ENCODE data around the gene FAM180A. TPM values are rescaled to one million over a fixed set of nuclear protein-coding genes. Genes with fewer than 3 reads are reported as not detected.

The FAM180A gene
- total and polyA plus RNA-seq, 2 experiments from 2014 or later, result not detected

- no peak overlapping the region for H3K27ac ChIP-seq
- no peaks in the 10 kb centered on the region for H3K36me3 ChIP-seq
- TF ChIP-seq, protein P1, sequence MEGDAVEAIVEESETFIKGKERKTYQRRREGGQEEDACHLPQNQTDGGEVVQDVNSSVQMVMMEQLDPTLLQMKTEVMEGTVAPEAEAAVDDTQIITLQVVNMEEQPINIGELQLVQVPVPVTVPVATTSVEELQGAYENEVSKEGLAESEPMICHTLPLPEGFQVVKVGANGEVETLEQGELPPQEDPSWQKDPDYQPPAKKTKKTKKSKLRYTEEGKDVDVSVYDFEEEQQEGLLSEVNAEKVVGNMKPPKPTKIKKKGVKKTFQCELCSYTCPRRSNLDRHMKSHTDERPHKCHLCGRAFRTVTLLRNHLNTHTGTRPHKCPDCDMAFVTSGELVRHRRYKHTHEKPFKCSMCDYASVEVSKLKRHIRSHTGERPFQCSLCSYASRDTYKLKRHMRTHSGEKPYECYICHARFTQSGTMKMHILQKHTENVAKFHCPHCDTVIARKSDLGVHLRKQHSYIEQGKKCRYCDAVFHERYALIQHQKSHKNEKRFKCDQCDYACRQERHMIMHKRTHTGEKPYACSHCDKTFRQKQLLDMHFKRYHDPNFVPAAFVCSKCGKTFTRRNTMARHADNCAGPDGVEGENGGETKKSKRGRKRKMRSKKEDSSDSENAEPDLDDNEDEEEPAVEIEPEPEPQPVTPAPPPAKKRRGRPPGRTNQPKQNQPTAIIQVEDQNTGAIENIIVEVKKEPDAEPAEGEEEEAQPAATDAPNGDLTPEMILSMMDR (IDR thresholded peaks at IDR 0.05; ENCODE audit: low read depth, low read length), result no peak
- no peak for DNase-seq (ENCODE audit: low read depth in 1 of 2, low spot score in 1 of 2)
- H3K9me3 ChIP-seq (ENCODE audit: low read depth), result no peaks in the 10 kb centered on the region
- H3K27me3 ChIP-seq, result no peaks in the 10 kb centered on the region
- peaks cover 21% of the 10 kb centered on the region for H3K4me1 ChIP-seq (ENCODE audit: low read depth)
- H3K4me3 ChIP-seq, result no peak overlapping the region
Measured at GRCh38 chr7:135713836-135714470, 34.7 kb downstream of the FAM180A start.

DNA sequence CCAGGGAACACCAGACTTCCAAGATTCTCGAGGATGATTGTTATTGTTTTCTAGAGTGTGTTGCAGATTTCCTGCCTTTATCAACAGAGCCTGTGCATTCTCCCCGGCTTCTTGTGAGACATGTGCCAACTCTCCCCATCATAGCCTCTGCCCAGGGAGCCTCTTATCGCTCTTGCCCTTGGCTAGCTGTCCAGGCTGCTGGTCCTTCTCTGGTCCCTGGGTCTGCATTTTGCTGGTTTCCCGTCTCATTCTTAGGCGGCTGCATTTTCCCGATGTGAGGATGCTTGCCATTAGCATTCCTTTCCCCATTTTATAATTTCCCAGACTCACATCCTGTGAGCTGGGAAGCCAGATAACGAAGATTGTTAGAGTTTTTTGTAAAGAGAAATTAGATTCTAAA lies 35.8 kb downstream of the FAM180A start:
- Histone ChIP-seq H3K27me3 (no peaks in the 10 kb centered on the region), H3K9me3 (ENCODE audit: low read depth) (no peaks in the 10 kb centered on the region), H3K36me3 (no peaks in the 10 kb centered on the region), H3K4me1 (ENCODE audit: low read depth) (peaks cover 11% of the 10 kb centered on the region), H3K4me3 (no peak overlapping the region), H3K27ac (no peak overlapping the region)
- TF ChIP-seq, protein P1 (IDR thresholded peaks at IDR 0.05; ENCODE audit: low read depth, low read length), result no peak
- peak in 1 of 2 donors; percentile 37 for DNase-seq (ENCODE audit: low read depth in 1 of 2, low spot score in 1 of 2)

GRCh38 chr7:135712182-135712782 lies 36.3 kb downstream of the FAM180A start:
- Histone ChIP-seq H3K9me3 (ENCODE audit: low read depth) (no peaks in the 10 kb centered on the region), H3K27ac (no peak overlapping the region), H3K4me1 (ENCODE audit: low read depth) (peaks cover 5% of the 10 kb centered on the region), H3K4me3 (no peak overlapping the region), H3K27me3 (no peaks in the 10 kb centered on the region), H3K36me3 (no peaks in the 10 kb centered on the region)
- TF ChIP-seq, protein P1 (IDR thresholded peaks at IDR 0.05; ENCODE audit: low read depth, low read length), result peak; percentile 8
- DNase-seq (ENCODE audit: low read depth in 1 of 2, low spot score in 1 of 2), result no peak

DNA sequence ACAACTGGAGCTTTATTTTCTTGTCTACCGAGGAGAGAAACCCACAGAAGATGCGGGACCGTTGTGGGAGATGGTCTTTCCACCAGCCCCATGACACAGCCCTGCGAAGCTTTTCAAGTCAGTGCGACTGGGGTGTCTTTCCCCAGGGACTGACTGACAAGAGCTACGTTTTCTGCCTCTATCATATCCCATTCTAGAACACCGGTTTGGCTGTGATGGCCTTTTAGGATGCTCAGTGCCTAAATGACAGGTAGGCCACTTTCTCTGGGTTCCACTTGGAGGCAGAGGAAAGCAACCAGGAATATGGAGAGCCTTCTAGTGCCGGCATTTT lies 37.5 kb downstream of the FAM180A start:
- Histone ChIP-seq H3K4me1 (ENCODE audit: low read depth) (no peaks in the 10 kb centered on the region), H3K27me3 (no peaks in the 10 kb centered on the region), H3K27ac (no peak overlapping the region), H3K36me3 (no peaks in the 10 kb centered on the region), H3K4me3 (no peak overlapping the region), H3K9me3 (ENCODE audit: low read depth) (no peaks in the 10 kb centered on the region)
- TF ChIP-seq, protein P1 (IDR thresholded peaks at IDR 0.05; ENCODE audit: low read depth, low read length), result no peak
- DNase-seq (ENCODE audit: low read depth in 1 of 2, low spot score in 1 of 2), result no peak

DNA sequence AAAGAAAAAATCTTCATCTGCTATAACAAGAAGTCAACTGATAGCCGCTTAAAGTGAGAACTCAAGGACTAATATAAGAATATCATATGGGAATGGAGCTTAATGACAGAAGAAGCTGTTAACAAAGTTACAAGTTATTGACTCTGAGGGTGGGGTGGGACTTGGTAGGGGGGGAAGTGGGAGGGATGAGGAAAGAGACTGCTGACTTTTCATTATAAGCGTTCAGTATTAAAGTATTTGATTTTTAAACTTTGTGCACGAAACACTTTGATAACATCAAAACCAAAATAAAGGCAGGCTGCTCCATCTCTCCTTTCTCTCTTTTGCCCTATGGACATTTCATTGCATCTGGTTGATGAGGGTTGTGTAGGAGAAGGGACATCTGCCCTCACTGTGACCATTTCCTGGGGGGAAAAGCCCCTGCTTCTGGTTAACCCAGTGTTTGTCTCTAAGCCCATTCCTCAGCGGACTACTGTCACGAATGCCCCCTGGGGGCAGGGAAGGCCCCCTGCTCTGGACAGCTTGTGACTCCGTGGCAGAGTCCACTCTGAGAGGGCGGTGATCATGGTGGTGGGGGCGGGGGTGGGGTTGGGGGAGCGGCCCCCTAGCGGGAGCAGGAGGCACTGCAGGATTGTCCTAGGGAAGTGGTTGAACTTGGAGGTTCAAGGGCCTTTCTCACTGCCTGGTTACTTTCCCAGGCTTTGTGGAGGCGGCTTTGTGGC lies 38.0 kb downstream of the FAM180A start:
- Histone ChIP-seq H3K4me3 (no peak overlapping the region), H3K9me3 (ENCODE audit: low read depth) (no peaks in the 10 kb centered on the region), H3K36me3 (no peaks in the 10 kb centered on the region), H3K27ac (no peak overlapping the region), H3K27me3 (no peaks in the 10 kb centered on the region), H3K4me1 (ENCODE audit: low read depth) (no peaks in the 10 kb centered on the region)
- TF ChIP-seq, protein P1 (IDR thresholded peaks at IDR 0.05; ENCODE audit: low read depth, low read length), result peak; percentile 50
- no peak for DNase-seq (ENCODE audit: low read depth in 1 of 2, low spot score in 1 of 2)
